Astrocyte of the cerebellum (primary cell): ENCODE data around the gene NSUN5.
"Not testable (repeated sequence)": the region's sequence is repeated elsewhere in the genome, so short reads cannot be mapped to it uniquely, and the experiment has no call there.

Experiments
- DNase-seq: peaks from one replicate; pipeline ENCODE4 v3.0.0-alpha.2; 2011; ENCODE audit warnings: low read depth
- H3K4me3 ChIP-seq: 2 replicates; pipeline ENCODE4 v1.5.1; 2011; ENCODE audit warnings: mild to moderate bottlenecking, low read depth, low read length, moderate library complexity
- in situ Hi-C: cut with HindIII; loops from 2 replicates; pipeline ENCODE4 v1.10.0; 2017; ENCODE audit warnings: low sequenced_read_pairs
- TF ChIP-seq, protein P1 (sequence below): IDR thresholded peaks from 2 replicates; pipeline ENCODE4 v1.5.1; 2012; ENCODE audit warnings: low read length, low read depth, moderate library complexity, mild to moderate bottlenecking; ENCODE audit errors: missing control alignments

Gene NSUN5

GRCh38 chr7:73329861-73330581 is 21.4 kb upstream of the NSUN5 start:
- no peak overlapping the region for H3K4me3 ChIP-seq
- TF ChIP-seq, protein P1, sequence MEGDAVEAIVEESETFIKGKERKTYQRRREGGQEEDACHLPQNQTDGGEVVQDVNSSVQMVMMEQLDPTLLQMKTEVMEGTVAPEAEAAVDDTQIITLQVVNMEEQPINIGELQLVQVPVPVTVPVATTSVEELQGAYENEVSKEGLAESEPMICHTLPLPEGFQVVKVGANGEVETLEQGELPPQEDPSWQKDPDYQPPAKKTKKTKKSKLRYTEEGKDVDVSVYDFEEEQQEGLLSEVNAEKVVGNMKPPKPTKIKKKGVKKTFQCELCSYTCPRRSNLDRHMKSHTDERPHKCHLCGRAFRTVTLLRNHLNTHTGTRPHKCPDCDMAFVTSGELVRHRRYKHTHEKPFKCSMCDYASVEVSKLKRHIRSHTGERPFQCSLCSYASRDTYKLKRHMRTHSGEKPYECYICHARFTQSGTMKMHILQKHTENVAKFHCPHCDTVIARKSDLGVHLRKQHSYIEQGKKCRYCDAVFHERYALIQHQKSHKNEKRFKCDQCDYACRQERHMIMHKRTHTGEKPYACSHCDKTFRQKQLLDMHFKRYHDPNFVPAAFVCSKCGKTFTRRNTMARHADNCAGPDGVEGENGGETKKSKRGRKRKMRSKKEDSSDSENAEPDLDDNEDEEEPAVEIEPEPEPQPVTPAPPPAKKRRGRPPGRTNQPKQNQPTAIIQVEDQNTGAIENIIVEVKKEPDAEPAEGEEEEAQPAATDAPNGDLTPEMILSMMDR: no peak
- in situ Hi-C loops: no loop called here
- DNase-seq: no peak

- H3K4me3 ChIP-seq: no peak overlapping the region
- DNase-seq: no peak
- in situ Hi-C loops: no loop called here
- TF ChIP-seq, protein P1: no peak
These were observed 20.1 kb upstream of the NSUN5 start for GRCh38 chr7:73328696-73329095.

GRCh38 chr7:73327922-73328321 is 19.3 kb upstream of the NSUN5 start, which contains the start of the genes FKBP6 and TRIM50:
Gene FKBP6 (plus strand): TSS chr7:73328161. CDS start chr7:73328429, 268 bp downstream.
Gene TRIM50 (minus strand): TSS chr7:73328082. CDS start chr7:73324787, 3,295 bp downstream.
- in situ Hi-C loops, DNase-seq, H3K4me3 ChIP-seq: not testable (repeated sequence)

GRCh38 chr7:73327449-73327848 is 18.8 kb upstream of the NSUN5 start:
- H3K4me3 ChIP-seq, in situ Hi-C loops, DNase-seq: not testable (repeated sequence)

- DNase-seq, in situ Hi-C loops, H3K4me3 ChIP-seq: not testable (repeated sequence)
These were observed 16.8 kb upstream of the NSUN5 start for GRCh38 chr7:73325424-73325823.

GRCh38 chr7:73324081-73324845 is 15.6 kb upstream of the NSUN5 start:
- DNase-seq, in situ Hi-C loops, H3K4me3 ChIP-seq: not testable (repeated sequence)
- TF ChIP-seq, protein P1: peak; percentile 62

DNA sequence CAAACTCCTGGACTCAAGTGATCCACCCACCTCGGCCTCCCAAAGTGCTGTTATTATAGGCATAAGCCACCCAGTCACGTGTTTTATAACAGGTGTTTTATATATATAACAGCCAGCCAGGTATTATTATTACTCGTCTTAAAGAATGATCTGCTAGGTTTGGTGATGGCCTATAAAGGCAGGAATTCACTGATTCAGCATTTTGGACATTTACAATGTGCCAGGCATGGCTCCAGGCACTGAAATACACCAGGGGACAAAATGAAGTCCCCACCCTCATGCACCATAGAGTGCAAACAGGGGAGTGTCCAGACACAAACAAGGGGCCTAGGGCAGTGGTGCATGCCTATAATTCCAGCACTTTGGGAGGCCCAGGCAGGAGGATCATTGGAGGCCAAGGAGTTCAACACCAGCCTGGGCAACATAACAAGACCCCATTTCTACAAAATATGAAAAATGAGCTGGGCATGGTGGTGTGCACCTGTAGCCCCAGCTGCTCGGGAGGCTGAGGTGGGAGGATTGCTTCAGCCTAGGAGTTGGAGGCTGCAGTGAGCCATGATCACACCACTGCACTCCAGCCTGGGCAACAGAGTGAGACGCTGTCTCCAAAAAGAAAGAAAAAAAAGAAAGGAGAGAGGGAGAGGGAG is 14.9 kb upstream of the NSUN5 start:
- H3K4me3 ChIP-seq, in situ Hi-C loops, DNase-seq: not testable (repeated sequence)

GRCh38 chr7:73320009-73320408 is 11.4 kb upstream of the NSUN5 start:
- in situ Hi-C loops, DNase-seq, H3K4me3 ChIP-seq: not testable (repeated sequence)

DNA sequence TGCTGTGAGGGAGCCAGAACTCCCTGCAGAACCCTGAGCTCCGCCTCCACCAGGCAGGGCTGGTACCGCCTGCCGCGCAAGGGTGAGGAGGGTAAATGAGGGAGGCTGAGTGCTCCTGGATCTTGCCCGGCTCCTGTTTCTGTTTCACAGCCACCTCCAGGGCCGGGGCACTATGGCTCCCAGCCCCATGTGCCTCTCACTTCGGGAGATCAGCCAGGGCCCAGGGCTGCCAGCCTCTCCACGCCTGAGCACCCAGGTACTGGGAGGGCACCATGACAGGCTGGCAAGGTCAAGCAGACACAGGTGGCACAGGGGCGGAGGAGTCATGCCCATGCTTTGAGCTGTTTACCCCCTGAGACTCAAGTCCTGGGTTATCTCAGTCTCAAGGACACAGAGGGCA is 10.9 kb upstream of the NSUN5 start:
- in situ Hi-C loops, DNase-seq: not testable (repeated sequence)

GRCh38 chr7:73318656-73319204 is 10.1 kb upstream of the NSUN5 start:
- in situ Hi-C loops, H3K4me3 ChIP-seq: not testable (repeated sequence)

More for the DNA sequence above, 10.9 kb upstream of the NSUN5 start:
- H3K4me3 ChIP-seq: not testable (repeated sequence)

More at GRCh38 chr7:73318656-73319204, 10.1 kb upstream of the NSUN5 start:
- not testable (repeated sequence) for DNase-seq
